ENCODE data around the gene PFDN6. TPM values are rescaled to one million over a fixed set of nuclear protein-coding genes. Genes with fewer than 3 reads are reported as not detected.

The PFDN6 gene
- total RNA-seq, 2 experiments from 2014 or later, result 106 to 107 TPM

GRCh38 chr6:33315793-33316602 lies 26.6 kb downstream of the PFDN6 start:
- Mint-ChIP-seq H3K4me1 (peaks cover 67% of the 10 kb centered on the region), H3K36me3 (peaks cover 48% of the 10 kb centered on the region), H3K4me3 (peak overlapping the region; percentile 82), H3K27me3 (no peaks in the 10 kb centered on the region), H3K27ac (peak overlapping the region; percentile 99), H3K9me3 (no peaks in the 10 kb centered on the region)
- no peak for DNase-seq

- Mint-ChIP-seq H3K4me3 (peak overlapping the region; percentile 82), H3K9me3 (no peaks in the 10 kb centered on the region), H3K36me3 (peaks cover 49% of the 10 kb centered on the region), H3K27ac (peak overlapping the region; percentile 51), H3K4me1 (peaks cover 69% of the 10 kb centered on the region), H3K27me3 (no peaks in the 10 kb centered on the region)
- DNase-seq, result no peak
Measured at GRCh38 chr6:33316603-33317418, 27.4 kb downstream of the PFDN6 start.

DNA sequence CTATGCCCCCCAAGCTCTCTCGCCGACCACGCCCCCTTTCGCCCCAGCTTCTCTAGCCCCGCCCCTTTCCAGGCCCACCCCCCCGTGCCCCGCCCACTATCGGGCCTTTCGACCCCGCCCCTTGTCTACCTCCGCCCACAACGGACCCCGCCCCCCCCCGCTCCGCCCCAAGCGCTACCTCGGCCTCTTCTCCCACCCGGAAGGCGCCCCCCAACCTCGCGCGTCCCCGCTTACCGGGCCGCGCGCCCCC lies 27.9 kb downstream of the PFDN6 start:
- peaks cover 67% of the 10 kb centered on the region for H3K4me1 Mint-ChIP-seq
- no peaks in the 10 kb centered on the region for H3K9me3 Mint-ChIP-seq
- H3K27me3 Mint-ChIP-seq, result no peaks in the 10 kb centered on the region
- DNase-seq, result no peak
- H3K36me3 Mint-ChIP-seq, result peaks cover 49% of the 10 kb centered on the region
- H3K4me3 Mint-ChIP-seq, result peak overlapping the region; percentile 82
- H3K27ac Mint-ChIP-seq, result peak overlapping the region; percentile 51

- no peaks in the 10 kb centered on the region for H3K9me3 Mint-ChIP-seq
- H3K4me3 Mint-ChIP-seq, result peak within 1 kb of the TSS; percentile 96
- peak; percentile 94 for DNase-seq
- H3K36me3 Mint-ChIP-seq, result peaks cover 49% of the 10 kb centered on the region
- H3K27me3 Mint-ChIP-seq, result peaks cover 3% of the 10 kb centered on the region
- peaks cover 64% of the 10 kb centered on the region for H3K4me1 Mint-ChIP-seq
- H3K27ac Mint-ChIP-seq, result peak within 1 kb of the TSS; percentile 92
Measured at GRCh38 chr6:33317669-33318425, 28.4 kb downstream of the PFDN6 start, which contains the start of gene ZBTB22. Gene ZBTB22 (minus strand): TSS chr6:33317744. CDS start chr6:33316916, 828 bp downstream.

- peaks cover 43% of the 10 kb centered on the region for H3K36me3 Mint-ChIP-seq
Measured at GRCh38 chr6:33318426-33319073, 29.1 kb downstream of the PFDN6 start.

DNA sequence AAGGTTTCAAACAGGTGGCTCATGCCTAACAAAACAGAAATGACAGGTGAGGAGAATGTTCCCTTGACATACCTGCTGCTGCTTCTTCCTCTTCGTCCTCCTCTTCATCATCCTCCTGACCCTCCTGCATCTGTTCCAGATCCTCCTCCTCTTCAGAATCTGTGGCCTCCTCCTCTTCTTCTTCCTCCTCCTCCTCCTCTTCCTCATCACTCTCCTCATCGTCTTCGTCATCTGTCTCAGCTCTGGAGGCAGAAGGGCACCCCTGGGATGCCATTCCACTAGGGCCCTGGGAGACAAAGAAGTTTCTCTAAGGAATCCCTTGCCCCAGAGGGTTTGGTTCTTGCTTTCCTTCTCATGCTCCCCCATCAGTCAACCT lies 30.5 kb downstream of the PFDN6 start:
- DNase-seq, result no peak
- Mint-ChIP-seq H3K9me3 (no peaks in the 10 kb centered on the region), H3K4me1 (peaks cover 70% of the 10 kb centered on the region), H3K4me3 (no peak overlapping the region), H3K27me3 (peaks cover 4% of the 10 kb centered on the region), H3K27ac (peak overlapping the region; percentile 34), H3K36me3 (peaks cover 36% of the 10 kb centered on the region)

More at GRCh38 chr6:33318426-33319073, 29.1 kb downstream of the PFDN6 start:
- H3K9me3 Mint-ChIP-seq, result no peaks in the 10 kb centered on the region
- peaks cover 4% of the 10 kb centered on the region for H3K27me3 Mint-ChIP-seq
- peak overlapping the region; percentile 92 for H3K27ac Mint-ChIP-seq
- no peak for DNase-seq
- H3K4me1 Mint-ChIP-seq, result peaks cover 65% of the 10 kb centered on the region
- H3K4me3 Mint-ChIP-seq, result peak overlapping the region; percentile 96

DNA sequence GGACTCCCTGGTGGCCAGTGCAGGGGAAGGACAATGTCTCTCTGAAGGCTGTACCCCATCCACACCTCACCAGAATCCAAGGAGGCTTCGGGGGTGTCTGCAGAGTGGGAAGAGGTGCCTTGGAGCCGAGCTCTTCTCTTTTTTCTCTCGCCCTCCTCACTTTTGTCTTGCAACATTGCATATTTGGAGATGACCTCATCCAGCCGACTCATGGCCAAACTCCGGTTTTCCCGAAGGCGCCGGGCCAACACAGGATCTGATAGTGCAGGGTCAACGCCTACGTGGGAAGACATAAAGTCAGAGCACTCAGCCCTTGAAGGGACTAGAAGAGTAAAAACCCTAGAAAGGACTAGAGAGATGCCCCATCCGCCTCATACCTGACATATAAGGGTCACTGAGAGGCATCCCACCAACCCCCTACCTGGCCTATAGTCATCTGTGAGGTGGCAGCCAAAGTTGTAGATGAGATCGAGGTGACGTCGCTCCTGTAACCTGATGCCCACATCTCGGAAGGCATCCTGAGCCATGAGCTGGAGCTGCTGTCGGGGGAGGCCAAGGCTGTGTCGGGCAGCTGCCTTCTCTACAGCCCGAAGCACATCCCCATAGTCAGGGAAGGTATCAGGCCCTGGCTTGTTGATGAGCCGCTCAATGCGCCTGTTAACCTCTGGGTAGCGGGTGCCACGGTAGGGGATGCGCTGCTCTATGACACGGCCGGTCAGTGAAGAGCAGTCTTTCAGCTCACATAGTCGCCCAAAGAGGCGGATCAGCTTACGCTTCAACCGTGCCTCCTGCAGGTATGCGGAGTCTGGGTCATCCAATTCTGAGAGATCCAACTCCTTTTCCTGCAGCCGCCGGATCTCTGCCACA lies 31.1 kb downstream of the PFDN6 start:
- Mint-ChIP-seq H3K9me3 (no peaks in the 10 kb centered on the region), H3K27me3 (peaks cover 4% of the 10 kb centered on the region), H3K36me3 (peaks cover 36% of the 10 kb centered on the region), H3K4me1 (peaks cover 66% of the 10 kb centered on the region), H3K4me3 (peak overlapping the region; percentile 99), H3K27ac (peak overlapping the region; percentile 97)
- DNase-seq, result no peak

GRCh38 chr6:33321227-33321626 lies 31.8 kb downstream of the PFDN6 start:
- H3K36me3 Mint-ChIP-seq, result peaks cover 36% of the 10 kb centered on the region
- H3K27me3 Mint-ChIP-seq, result peaks cover 4% of the 10 kb centered on the region
- peaks cover 60% of the 10 kb centered on the region for H3K4me1 Mint-ChIP-seq
- H3K27ac Mint-ChIP-seq, result peak overlapping the region; percentile 97
- no peak for DNase-seq
- H3K4me3 Mint-ChIP-seq, result peak overlapping the region; percentile 99
- H3K9me3 Mint-ChIP-seq, result no peaks in the 10 kb centered on the region

- Mint-ChIP-seq H3K36me3 (peaks cover 30% of the 10 kb centered on the region), H3K4me3 (peak overlapping the region; percentile 99), H3K9me3 (no peaks in the 10 kb centered on the region), H3K27me3 (peaks cover 4% of the 10 kb centered on the region), H3K27ac (peak overlapping the region; percentile 97), H3K4me1 (peaks cover 43% of the 10 kb centered on the region)
- no peak for DNase-seq
Measured at GRCh38 chr6:33323623-33323948, 34.2 kb downstream of the PFDN6 start.

DNA sequence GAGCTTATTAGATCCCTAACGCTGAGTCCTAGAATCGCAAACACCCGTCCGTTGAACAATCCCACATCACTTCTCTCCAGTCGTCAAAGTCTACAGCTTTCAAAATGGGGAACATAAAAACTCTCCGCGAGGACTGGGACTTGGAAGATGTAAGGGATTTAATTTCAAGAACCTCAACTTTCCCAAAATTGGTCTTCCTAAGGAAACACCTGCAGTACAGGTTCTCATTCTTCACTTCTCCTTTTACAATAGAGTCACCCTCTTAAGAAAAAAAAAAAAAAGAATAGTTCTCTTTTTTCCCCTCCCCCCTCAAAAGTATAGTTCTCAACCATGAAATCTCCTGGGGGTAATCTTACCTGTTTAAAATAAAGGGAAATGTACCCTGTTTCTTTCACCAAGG lies 34.7 kb downstream of the PFDN6 start:
- peaks cover 26% of the 10 kb centered on the region for H3K36me3 Mint-ChIP-seq
- peak overlapping the region; percentile 97 for H3K27ac Mint-ChIP-seq
- peak overlapping the region; percentile 99 for H3K4me3 Mint-ChIP-seq
- peaks cover 4% of the 10 kb centered on the region for H3K27me3 Mint-ChIP-seq
- no peaks in the 10 kb centered on the region for H3K9me3 Mint-ChIP-seq
- H3K4me1 Mint-ChIP-seq, result peaks cover 37% of the 10 kb centered on the region
- no peak for DNase-seq

DNA sequence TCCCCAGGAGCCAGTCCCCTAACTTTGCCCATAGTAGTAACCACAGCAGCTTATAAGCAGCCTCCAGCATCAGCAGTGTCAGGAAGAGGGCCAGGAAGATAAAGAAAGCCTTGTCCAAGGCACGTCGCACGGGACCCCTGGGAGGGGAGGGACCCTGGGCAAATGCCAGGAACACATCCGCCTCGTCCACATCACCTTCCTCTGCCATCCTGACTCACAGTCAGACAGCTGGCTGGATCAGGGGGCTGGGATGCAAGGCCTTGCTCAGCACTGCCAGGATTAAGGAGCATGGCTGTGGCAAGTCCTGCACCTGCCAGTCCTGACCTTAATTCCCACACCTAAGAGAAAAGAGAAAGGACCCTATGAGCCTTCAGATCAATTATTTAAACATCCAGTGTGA lies 39.7 kb downstream of the PFDN6 start:
- H3K9me3 Mint-ChIP-seq, result no peaks in the 10 kb centered on the region
- H3K4me1 Mint-ChIP-seq, result peaks cover 21% of the 10 kb centered on the region
- H3K36me3 Mint-ChIP-seq, result no peaks in the 10 kb centered on the region
- no peak overlapping the region for H3K27ac Mint-ChIP-seq
- H3K27me3 Mint-ChIP-seq, result no peaks in the 10 kb centered on the region
- H3K4me3 Mint-ChIP-seq, result no peak overlapping the region
- DNase-seq, result no peak

- no peak overlapping the region for H3K27ac Mint-ChIP-seq
- H3K27me3 Mint-ChIP-seq, result no peaks in the 10 kb centered on the region
- no peaks in the 10 kb centered on the region for H3K36me3 Mint-ChIP-seq
Measured at GRCh38 chr6:33330736-33331135, 41.3 kb downstream of the PFDN6 start.

DNA sequence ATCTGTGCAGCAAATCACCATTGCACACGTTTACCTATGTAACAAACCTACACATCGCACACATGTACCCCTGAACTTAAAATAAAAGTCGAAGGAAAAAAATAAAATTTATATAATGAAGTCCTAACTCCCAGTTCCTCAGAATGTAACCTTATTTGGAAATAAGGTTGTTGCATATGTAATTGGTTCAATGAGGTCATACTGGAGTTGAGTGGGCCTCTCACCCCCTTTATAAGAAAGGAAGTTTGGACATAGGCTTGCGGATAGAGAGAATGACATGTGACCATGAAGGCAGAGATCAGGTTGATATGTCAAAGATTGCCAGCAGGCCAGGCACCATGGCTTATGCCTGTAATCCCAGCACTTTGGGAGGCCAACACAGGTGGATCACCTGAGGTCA lies 44.3 kb downstream of the PFDN6 start:
- Mint-ChIP-seq H3K9me3 (no peaks in the 10 kb centered on the region), H3K27me3 (no peaks in the 10 kb centered on the region), H3K4me3 (no peak overlapping the region), H3K4me1 (peaks cover 16% of the 10 kb centered on the region), H3K27ac (no peak overlapping the region), H3K36me3 (no peaks in the 10 kb centered on the region)
- no peak for DNase-seq

More at GRCh38 chr6:33330736-33331135, 41.3 kb downstream of the PFDN6 start:
- Mint-ChIP-seq H3K9me3 (no peaks in the 10 kb centered on the region), H3K4me3 (no peak overlapping the region), H3K4me1 (peaks cover 16% of the 10 kb centered on the region)
- DNase-seq, result no peak

GRCh38 chr6:33335916-33336315 lies 46.5 kb downstream of the PFDN6 start:
- Mint-ChIP-seq H3K9me3 (no peaks in the 10 kb centered on the region), H3K4me1 (peaks cover 17% of the 10 kb centered on the region), H3K27ac (no peak overlapping the region), H3K36me3 (no peaks in the 10 kb centered on the region), H3K27me3 (no peaks in the 10 kb centered on the region), H3K4me3 (no peak overlapping the region)
- no peak for DNase-seq

Measured in activated naive CD8-positive, alpha-beta T cell treated with anti-CD3 and anti-CD28 coated beads for 36 hours (primary cell).